ENCODE data around the gene SLC46A2.

DNA sequence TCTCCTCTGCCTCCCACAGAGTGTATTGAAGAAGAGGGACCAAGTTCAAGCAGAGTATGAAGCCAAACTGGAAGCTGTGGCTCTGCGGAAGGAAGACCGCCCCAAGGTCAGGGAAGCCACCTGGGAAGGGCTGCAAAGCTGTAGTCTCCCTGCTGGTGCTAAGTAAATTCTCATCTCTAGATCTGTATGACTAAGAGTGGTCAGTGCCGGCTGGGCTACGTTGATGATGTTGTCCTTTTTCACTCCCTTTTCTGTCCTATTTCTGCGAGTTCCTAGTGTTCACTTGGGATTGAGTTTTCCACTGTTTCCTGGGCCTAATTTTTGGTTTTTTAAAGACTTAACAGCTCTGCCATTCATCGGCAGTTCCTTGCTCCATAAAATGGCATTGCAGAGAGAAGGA, 39.8 kb downstream of the SLC46A2 start:
- TF ChIP-seq, protein P1, sequence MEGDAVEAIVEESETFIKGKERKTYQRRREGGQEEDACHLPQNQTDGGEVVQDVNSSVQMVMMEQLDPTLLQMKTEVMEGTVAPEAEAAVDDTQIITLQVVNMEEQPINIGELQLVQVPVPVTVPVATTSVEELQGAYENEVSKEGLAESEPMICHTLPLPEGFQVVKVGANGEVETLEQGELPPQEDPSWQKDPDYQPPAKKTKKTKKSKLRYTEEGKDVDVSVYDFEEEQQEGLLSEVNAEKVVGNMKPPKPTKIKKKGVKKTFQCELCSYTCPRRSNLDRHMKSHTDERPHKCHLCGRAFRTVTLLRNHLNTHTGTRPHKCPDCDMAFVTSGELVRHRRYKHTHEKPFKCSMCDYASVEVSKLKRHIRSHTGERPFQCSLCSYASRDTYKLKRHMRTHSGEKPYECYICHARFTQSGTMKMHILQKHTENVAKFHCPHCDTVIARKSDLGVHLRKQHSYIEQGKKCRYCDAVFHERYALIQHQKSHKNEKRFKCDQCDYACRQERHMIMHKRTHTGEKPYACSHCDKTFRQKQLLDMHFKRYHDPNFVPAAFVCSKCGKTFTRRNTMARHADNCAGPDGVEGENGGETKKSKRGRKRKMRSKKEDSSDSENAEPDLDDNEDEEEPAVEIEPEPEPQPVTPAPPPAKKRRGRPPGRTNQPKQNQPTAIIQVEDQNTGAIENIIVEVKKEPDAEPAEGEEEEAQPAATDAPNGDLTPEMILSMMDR (IDR thresholded peaks at IDR 0.05) = no peak
- TF ChIP-seq EP300 (IDR thresholded peaks at IDR 0.05) = no peak
- TF ChIP-seq POLR2A (IDR thresholded peaks at IDR 0.05; ENCODE audit: low read depth) = no peak
